NCI-H748 treated with DMSO at 0.1 percent for 48 hours (cell line): ENCODE measurements around the gene TMEM218.
"Not testable (repeated sequence)": the region's sequence is repeated elsewhere in the genome, so short reads cannot be mapped to it uniquely, and the experiment has no call there.

Experiments used
- DNase-seq: peaks from one replicate; lab custom pipeline; 2025; lab: John Stamatoyannopoulos, UW

Gene TMEM218

DNA sequence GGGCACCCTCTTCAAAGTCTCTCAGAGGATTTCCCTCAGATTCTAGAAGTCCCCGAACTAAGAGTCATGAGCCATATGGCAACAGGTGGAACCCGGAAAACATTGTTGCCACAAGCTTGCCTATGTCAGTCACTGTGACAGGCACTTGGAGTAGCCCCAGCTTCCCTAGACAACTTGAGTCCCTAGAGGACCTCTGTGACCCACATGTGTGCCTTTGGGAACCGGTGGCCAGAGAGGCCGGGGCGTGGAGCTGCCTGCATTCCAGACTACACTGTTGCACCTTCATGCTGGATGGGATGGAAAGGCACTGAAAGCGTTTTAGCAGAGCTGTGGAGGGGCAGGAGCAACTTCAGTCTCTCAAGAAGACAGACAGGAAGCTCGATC lies 36.2 kb downstream of the TMEM218 start:
- no peak for DNase-seq

GRCh38 chr11:125074511-125075241 lies 36.8 kb downstream of the TMEM218 start:
- DNase-seq, result no peak

- no peak for DNase-seq
Measured at GRCh38 chr11:125073616-125074483, 37.6 kb downstream of the TMEM218 start.

DNA sequence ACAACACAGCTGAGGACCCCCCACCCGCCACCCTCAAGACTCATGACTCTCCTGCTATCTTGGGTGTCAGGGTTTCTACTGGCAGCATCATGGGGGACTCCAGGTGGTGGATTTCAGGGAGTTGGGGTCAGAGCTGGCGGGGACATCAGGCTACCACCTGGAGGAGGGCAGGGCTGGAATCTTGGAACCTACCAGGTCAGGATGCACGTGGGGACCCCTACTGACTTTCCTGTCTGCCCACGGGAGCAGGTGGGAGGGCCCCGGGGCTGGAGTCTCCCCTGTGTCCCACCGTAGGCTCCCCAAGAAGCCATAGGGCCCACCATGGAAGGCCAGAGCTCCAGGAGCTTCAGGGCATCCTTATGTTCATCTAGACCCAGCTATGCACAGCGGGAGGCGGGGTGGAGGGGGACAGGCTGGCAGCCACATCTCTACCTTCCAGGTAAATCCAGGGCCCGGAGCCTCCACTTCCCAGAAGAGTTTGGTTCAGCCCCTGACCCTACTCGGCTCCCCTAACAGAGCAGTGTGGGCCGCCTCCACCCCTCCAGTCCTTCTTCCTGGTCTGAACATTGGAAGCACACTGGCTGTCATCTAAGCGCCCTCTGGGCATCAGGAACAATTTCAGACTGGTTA lies 38.4 kb downstream of the TMEM218 start:
- DNase-seq, result no peak

GRCh38 chr11:125072218-125072960 lies 39.0 kb downstream of the TMEM218 start:
- no peak for DNase-seq

- DNase-seq, result no peak
Measured at GRCh38 chr11:125071846-125072217, 39.6 kb downstream of the TMEM218 start.

DNA sequence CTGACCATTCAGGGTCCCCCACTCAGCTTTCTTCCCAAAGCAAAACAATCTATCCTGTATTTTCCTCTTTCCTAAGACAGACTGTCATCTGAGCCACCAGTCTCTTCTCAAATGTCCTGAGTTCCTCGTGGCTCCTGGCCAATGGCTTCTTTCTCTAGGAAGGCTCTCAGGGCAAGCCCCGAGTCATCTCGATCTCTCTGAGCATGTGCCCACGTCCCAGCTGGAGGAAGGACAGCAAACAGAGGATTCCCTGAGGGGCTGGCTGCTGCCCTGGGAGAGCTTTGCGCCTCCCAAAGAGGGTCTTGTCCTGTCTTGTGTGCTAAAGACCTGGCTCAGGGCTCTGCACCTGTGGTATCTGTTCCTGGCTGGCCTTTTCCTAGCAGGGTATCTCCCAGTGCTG lies 40.0 kb downstream of the TMEM218 start:
- DNase-seq, result no peak

DNA sequence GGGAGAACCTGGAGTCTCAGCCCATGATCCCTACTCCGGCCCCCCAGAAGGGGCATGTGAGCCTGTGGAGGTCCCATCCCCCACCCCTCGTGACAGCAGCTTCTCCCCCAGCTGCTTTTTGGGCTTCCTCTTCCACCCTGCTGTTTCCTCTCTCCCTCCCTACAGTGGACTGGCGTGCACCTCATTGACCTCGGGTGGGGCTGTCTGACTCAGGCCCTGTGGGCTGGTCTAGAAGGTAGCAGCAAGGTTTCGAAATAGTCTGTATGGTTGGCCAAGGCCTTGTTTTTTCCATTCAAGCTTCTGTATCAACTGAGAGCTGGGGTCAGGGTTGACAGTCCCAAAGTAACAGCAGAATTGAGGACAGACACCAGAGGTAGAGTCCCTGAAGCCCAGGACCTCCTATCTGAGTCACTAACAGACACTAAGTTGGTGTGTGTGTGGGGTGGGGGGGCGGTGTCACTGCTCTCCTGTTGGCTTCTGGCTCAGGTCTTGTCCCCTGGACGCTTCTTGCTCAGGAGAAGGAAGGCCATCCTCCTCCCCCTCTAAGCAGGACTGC lies 40.6 kb downstream of the TMEM218 start:
- DNase-seq, result no peak

DNA sequence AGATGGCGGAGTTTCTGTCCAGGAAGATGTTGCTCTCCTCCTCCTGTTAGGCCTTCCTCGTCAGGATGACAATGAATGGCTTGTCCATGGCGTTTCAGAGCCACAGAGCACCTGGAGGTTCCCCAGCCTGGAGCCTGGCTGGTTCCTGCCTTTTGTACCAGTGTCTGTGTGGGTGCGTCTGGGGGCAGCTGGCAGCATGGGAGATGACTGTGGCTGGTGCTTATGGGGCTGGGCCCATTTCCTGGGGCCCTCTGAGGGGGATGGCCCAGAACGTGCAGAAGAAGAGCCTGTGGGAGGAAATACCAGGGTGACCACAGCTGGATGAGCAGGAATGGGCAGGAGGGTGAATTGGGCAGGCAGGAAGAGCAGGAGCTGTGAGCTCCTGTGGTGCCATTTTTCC lies 41.6 kb downstream of the TMEM218 start:
- no peak for DNase-seq

- DNase-seq, result no peak
Measured at GRCh38 chr11:125069008-125069407, 42.4 kb downstream of the TMEM218 start.

DNA sequence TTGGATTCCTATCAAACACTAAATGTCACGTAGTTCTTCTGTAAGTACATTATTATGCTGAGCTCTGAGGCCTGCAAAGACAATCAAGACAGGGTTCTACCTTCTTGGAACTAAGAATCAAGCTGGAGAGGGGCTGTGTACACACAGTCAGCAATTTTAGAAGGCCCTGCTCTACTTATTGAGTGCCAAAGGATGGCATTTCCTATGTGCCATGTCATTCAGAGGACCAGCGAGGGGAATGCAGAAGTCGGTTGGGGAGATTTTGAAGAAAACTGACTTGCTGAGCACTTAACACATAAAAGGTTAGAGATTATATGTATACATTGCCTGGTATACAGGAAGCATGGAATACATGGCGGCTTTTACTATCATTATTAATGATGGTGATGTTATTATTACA lies 43.1 kb downstream of the TMEM218 start:
- DNase-seq, result no peak

DNA sequence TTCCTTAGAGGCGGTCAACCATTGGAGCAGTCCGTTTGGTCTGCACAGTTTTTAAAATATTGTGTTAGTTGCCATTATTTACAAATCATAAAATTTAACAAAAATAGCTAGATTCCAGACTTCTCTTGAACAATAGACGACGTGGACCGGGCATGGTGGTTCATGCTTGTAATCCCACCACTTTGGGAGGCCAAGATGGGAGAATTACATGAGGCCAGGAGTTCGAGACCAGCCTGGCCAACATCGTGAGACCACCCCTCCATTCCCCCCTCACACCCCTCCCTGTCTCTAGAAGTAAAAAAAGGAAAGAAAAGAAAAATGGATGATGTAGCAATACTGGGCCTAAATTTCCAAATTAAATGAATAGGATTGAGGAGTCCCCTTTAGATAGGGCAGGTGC lies 47.4 kb downstream of the TMEM218 start:
- no peak for DNase-seq

GRCh38 chr11:125063429-125064043 lies 47.9 kb downstream of the TMEM218 start:
- DNase-seq, result no peak

GRCh38 chr11:125062931-125063428 lies 48.4 kb downstream of the TMEM218 start, which contains the start of gene SLC37A2:
TSS of gene SLC37A2 (plus strand) at chr11:125063305. CDS start at chr11:125063368, 63 bp downstream.
- DNase-seq, result no peak

DNA sequence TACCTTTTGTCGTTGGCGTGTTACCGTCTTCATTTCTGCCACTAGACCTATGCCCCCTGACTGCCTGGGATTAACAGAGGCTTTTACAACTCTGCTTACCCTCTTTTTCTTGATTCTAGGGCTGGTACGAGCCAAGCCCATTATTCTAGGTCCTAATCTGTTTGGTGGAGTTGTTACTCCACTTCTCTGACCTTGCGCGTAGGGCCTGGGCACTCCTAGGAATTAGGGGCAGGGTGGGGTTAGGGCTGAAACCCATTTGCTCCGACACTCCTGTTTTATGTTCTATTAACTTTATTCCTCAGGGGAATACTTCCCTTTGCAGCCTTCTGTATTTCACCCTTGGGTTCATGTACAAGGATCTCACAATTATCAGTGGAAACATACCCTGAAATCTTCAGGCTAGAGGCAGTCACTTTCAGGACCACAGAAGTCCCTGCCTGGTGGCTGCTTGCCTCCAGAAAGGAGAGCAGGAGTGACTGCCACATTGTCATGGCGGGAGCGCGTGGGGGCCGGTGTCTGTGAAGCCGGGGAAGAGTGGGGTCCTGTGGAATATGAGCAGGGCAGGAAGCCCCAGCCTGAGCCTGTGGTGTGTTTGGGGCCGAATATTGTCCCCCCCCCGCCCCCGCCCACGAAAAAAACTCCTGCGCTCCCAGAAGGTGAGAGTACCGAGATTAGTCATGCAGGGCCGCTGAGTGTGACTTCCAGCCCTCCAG lies 49.1 kb downstream of the TMEM218 start:
- no peak for DNase-seq

DNA sequence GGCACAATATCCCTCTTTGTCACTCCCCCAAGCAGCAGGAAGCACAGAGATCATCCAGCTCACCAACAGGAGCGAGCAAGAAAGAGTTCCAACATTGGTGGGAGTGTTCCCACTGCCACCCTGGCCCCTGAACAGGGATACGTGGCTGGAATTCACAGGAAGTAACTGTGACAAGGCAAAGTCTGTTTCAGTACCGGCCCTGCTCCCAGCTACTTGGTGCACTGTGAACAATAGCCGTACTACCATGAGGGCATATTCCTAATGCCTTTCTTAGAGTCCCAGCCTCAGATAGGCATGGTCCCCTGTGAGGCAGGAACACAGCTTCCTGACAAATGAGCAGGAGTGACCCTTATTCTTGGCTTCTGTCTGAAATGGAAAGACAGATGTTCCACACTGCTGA lies 50.1 kb downstream of the TMEM218 start:
- no peak for DNase-seq

DNA sequence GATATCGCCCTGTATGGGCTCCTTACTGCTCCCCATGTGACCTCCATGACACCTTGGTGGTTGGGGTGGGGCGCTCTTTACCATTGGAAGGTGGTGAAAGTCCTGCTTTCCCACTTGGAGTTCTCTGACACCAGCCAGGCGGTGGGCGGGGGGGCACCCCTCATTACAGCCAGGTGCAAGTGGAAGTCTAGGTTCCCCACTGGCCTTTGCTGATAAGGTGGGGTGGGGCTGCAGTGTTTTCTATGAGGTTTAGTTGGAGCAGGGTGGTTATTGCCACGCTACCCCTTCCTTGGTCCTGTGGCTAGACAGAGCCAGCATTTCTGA lies 53.8 kb downstream of the TMEM218 start:
- no peak for DNase-seq

DNA sequence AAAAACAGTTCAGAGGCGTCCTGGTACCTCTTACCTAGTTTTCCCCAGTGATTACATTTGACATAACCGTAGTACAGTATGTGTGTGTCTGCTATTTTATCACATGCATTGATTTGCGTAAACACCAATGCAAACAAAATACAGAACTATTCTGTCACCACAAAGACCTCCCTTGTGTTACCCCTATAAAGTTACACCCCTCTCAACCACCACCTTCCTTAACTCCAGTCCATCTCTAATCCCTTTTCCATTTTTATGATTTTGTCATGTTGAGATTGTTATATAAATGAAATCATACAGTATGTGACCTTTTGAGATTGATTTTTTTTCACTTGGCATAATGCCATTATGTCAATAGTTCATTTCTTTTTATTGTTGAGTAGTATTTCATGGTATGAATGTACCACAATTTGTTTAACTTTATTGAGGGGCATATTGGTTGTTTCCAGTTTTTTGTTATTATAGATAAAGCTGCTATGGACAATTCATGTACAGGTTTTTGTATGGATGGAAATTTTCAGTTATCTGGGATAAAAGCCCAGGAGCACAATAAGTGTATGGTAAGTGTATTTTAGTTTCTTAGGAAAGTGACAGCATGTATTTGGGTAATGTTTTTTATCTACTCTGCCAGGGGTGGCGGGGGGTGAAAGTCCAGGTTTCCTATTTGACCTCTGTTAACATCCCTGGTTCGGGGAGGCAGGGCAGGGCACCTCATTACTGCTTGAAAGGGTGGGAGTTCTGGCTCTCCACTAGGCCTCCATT lies 54.3 kb downstream of the TMEM218 start:
- DNase-seq, result no peak

GRCh38 chr11:125056111-125056510 lies 55.3 kb downstream of the TMEM218 start:
- DNase-seq, result not testable (repeated sequence)
